ENCODE measurements around the gene NEK6.

- TF ChIP-seq CTCF (IDR thresholded peaks at IDR 0.05; ENCODE audit: poor library complexity) (no peak), EZH2phosphoT487 (IDR thresholded peaks at IDR 0.05; ENCODE audit: low read depth, severe bottlenecking, unreplicated experiment) (no peak)
These were observed 142.5 kb downstream of the NEK6 start for GRCh38 chr9:124399968-124400940.

Data from hepatocyte (in vitro differentiated cells).